ENCODE results near the gene EFTUD2.

- TF ChIP-seq CTCF (IDR thresholded peaks at IDR 0.05 in 8 of 11, conservative IDR thresholded peaks at IDR 0.05 in 3 of 11) (no peak), POLR2A (IDR thresholded peaks at IDR 0.05) (no peak), POLR2AphosphoS5 (IDR thresholded peaks at IDR 0.05) (no peak)
Observed at GRCh38 chr17:44928950-44929720, 29.9 kb upstream of the EFTUD2 start.
